Neural cell (in vitro differentiated cells): ENCODE data around the gene CRYGC. TPM values are rescaled to one million over a fixed set of nuclear protein-coding genes. Genes with fewer than 3 reads are reported as not detected.

Experiments
- H2AFZ ChIP-seq: fragments of 200-600, 300-800 bp; sonication (generic), shearing (Covaris generic); 2 replicates; pipeline ENCODE4 v1.6.0; 2014; ENCODE audit warnings: low read depth, mild to moderate bottlenecking, antibody characterized with exemption, low read length, moderate library complexity
- H3F3A ChIP-seq: fragments of 200-600 bp; shearing (Covaris generic); 2 replicates; pipeline ENCODE4 v1.6.1; 2016; ENCODE audit warnings: mild to moderate bottlenecking, moderate library complexity, mixed read lengths, antibody characterized with exemption, low read length; ENCODE audit not compliant: insufficient read depth, poor library complexity, severe bottlenecking
- H3K27ac ChIP-seq: fragments of 200-600, 300-800 bp; sonication (generic), shearing (Covaris generic); 2 replicates; pipeline ENCODE4 v1.5.1; 2014; ENCODE audit warnings: mild to moderate bottlenecking, low read length, moderate library complexity
- H3K27me3 ChIP-seq: fragments of 300-800, 200-600 bp; sonication (generic), shearing (Covaris generic); 2 replicates; pipeline ENCODE4 v1.6.0; 2014; ENCODE audit warnings: mild to moderate bottlenecking, low read depth, low read length, moderate library complexity; ENCODE audit not compliant: insufficient read depth
- H3K36me3 ChIP-seq: fragments of 300-800, 200-600 bp; sonication (generic), shearing (Covaris generic); 2 replicates; pipeline ENCODE4 v1.5.1; 2014; ENCODE audit warnings: mild to moderate bottlenecking, antibody characterized with exemption, low read length, moderate library complexity; ENCODE audit not compliant: insufficient read depth
- H3K4me2 ChIP-seq: fragments of 300-800, 200-600 bp; sonication (generic), shearing (Covaris generic); 2 replicates; pipeline ENCODE4 v1.6.0; 2014; ENCODE audit warnings: mild to moderate bottlenecking, low read length
- H3K4me3 ChIP-seq: fragments of 300-800, 200-600 bp; sonication (generic), shearing (Covaris generic); 2 replicates; pipeline ENCODE4 v1.5.1; 2014; ENCODE audit warnings: mild to moderate bottlenecking, low read length, moderate library complexity
- H3K79me2 ChIP-seq: fragments of 200-600 bp; shearing (Covaris generic); replicated peaks from 2 replicates; pipeline ENCODE4 v1.6.0; 2014; ENCODE audit warnings: mild to moderate bottlenecking, low read length, moderate library complexity; ENCODE audit not compliant: insufficient read depth
- H3K9ac ChIP-seq: fragments of 300-800, 200-600 bp; sonication (generic), shearing (Covaris generic); 2 replicates; pipeline ENCODE4 v1.6.1; 2016; ENCODE audit warnings: mild to moderate bottlenecking, low read length, mixed read lengths
- H3K9me2 ChIP-seq: fragments of 200-600 bp; shearing (Covaris generic); 2 replicates; pipeline ENCODE4 v1.6.1; 2016; ENCODE audit warnings: mild to moderate bottlenecking, low read length, mixed read lengths; ENCODE audit not compliant: insufficient read depth
- H3K9me3 ChIP-seq: fragments of 200-600, 300-800 bp; sonication (generic), shearing (Covaris generic); 2 replicates; pipeline ENCODE4 v1.6.1; 2016; ENCODE audit warnings: mild to moderate bottlenecking, mixed run types, low read length, moderate library complexity, mixed read lengths
- H4K20me1 ChIP-seq: fragments of 200-600 bp; shearing (Covaris generic); 2 replicates; pipeline ENCODE4 v1.6.1; 2016; ENCODE audit warnings: mild to moderate bottlenecking, mixed run types; ENCODE audit not compliant: insufficient read depth
- CTCF ChIP-seq: fragments of 450-650 bp; IDR thresholded peaks from 2 replicates; pipeline ENCODE4 v1.5.1; 2014; ENCODE audit warnings: antibody characterized with exemption, mild to moderate bottlenecking, moderate library complexity; ENCODE audit not compliant: poor library complexity, severe bottlenecking
- EP300 ChIP-seq: fragments of 450-650 bp; conservative IDR thresholded peaks from 2 replicates; pipeline ENCODE4 v1.6.1; 2014; ENCODE audit warnings: antibody characterized with exemption, mild to moderate bottlenecking, moderate library complexity; ENCODE audit not compliant: poor library complexity, severe bottlenecking
- EZH2 ChIP-seq: fragments of 200-600, 300-800 bp; shearing (Covaris generic), sonication (generic); IDR thresholded peaks from 2 replicates; pipeline ENCODE4 v1.6.1; 2014; ENCODE audit warnings: antibody characterized with exemption, low read length, borderline replicate concordance, mild to moderate bottlenecking; ENCODE audit not compliant: insufficient read depth, poor library complexity, severe bottlenecking
- MXI1 ChIP-seq: fragments of 450-650 bp; conservative IDR thresholded peaks from 2 replicates; pipeline ENCODE4 v1.6.1; 2014; ENCODE audit warnings: antibody characterized with exemption, mild to moderate bottlenecking; ENCODE audit not compliant: poor library complexity, severe bottlenecking
- POLR2AphosphoS5 ChIP-seq: IDR thresholded peaks from 2 replicates; pipeline ENCODE4 v1.6.1; 2012
- RAD21 ChIP-seq: fragments of 450-650 bp; conservative IDR thresholded peaks from 2 replicates; pipeline ENCODE4 v1.6.1; 2014; ENCODE audit warnings: antibody characterized with exemption, mild to moderate bottlenecking, moderate library complexity
- REST ChIP-seq: IDR thresholded peaks from 2 replicates; pipeline ENCODE4 v1.6.1; 2012; ENCODE audit warnings: borderline replicate concordance
- SMC3 ChIP-seq: fragments of 450-650 bp; conservative IDR thresholded peaks from 2 replicates; pipeline ENCODE4 v1.6.1; 2014; ENCODE audit warnings: antibody characterized with exemption, mild to moderate bottlenecking, moderate library complexity; ENCODE audit not compliant: poor library complexity
- TAF1 ChIP-seq: IDR thresholded peaks from 2 replicates; pipeline ENCODE4 v1.6.1; 2012; ENCODE audit warnings: low read depth
- polyA minus RNA-seq: library from RNA; depleted of rRNA, polyadenylated mRNA; stranded (reverse); fragments of >200 nt; gene quantifications from 2 replicates; pipeline ENCODE4 v1.2.3, GENCODE V29; 2014
- polyA plus RNA-seq: library from polyadenylated mRNA; depleted of rRNA; stranded (reverse); fragments of >200 nt; gene quantifications from 2 replicates; pipeline ENCODE4 v1.2.3, GENCODE V29; 2014

Gene CRYGC
- polyA plus RNA-seq (not detected in 2 replicates), polyA minus RNA-seq (not detected in 2 replicates)

- no peaks in the 10 kb centered on the region for H4K20me1 ChIP-seq
- H2AFZ ChIP-seq = no peak within 1 kb of the TSS
- H3K9me3 ChIP-seq = no peaks in the 10 kb centered on the region
- H3K4me2 ChIP-seq = no peak within 1 kb of the TSS
- no peak within 1 kb of the TSS for H3K27ac ChIP-seq
- H3K27me3 ChIP-seq = no peaks in the 10 kb centered on the region
- no peaks in the 10 kb centered on the region for H3F3A ChIP-seq
- H3K9me2 ChIP-seq = no peaks in the 10 kb centered on the region
- H3K79me2 ChIP-seq = no peaks in the 10 kb centered on the region
- H3K36me3 ChIP-seq = no peaks in the 10 kb centered on the region
- no peak within 1 kb of the TSS for H3K9ac ChIP-seq
- TF ChIP-seq SMC3 = no peak
- TF ChIP-seq MXI1 = no peak
- TF ChIP-seq CTCF = no peak
- TF ChIP-seq EP300 = no peak
- no peak for TF ChIP-seq POLR2AphosphoS5
- TF ChIP-seq RAD21 = no peak
- no peak for TF ChIP-seq REST
- no peak for TF ChIP-seq TAF1
- no peak for TF ChIP-seq EZH2
- no peak within 1 kb of the TSS for H3K4me3 ChIP-seq
These were observed at the start of gene CRYGC for GRCh38 chr2:208129744-208130711. Gene CRYGC, minus strand, starts transcription at chr2:208129828. Its CDS starts 36 bp downstream, at chr2:208129792.

- Histone ChIP-seq H3K9ac (no peak overlapping the region), H3K4me3 (no peak overlapping the region), H3K27me3 (no peaks in the 10 kb centered on the region), H3F3A (no peaks in the 10 kb centered on the region), H3K79me2 (no peaks in the 10 kb centered on the region), H3K36me3 (no peaks in the 10 kb centered on the region), H2AFZ (no peak overlapping the region), H3K9me3 (no peaks in the 10 kb centered on the region), H4K20me1 (no peaks in the 10 kb centered on the region), H3K4me2 (no peak overlapping the region), H3K9me2 (no peaks in the 10 kb centered on the region), H3K27ac (no peak overlapping the region)
- no peak for TF ChIP-seq POLR2AphosphoS5
- TF ChIP-seq EP300 = no peak
- no peak for TF ChIP-seq SMC3
These were observed 49.5 kb upstream of the CRYGC start for GRCh38 chr2:208179028-208179609.
